Inflammatory macrophage treated with lipopolysaccharide for 1 hour (primary cell): ENCODE results near the gene AGT.
"Not testable (repeated sequence)": the region's sequence is repeated elsewhere in the genome, so short reads cannot be mapped to it uniquely, and the experiment has no call there.

Experiments used
- DNase-seq, 2 donors: peaks; one replicate each; pipeline ENCODE4 v3.0.0-alpha.2; 2020 to 2022

The AGT gene

GRCh38 chr1:230684998-230685397 is 28.9 kb downstream of the AGT start:
- DNase-seq, result no peak

DNA sequence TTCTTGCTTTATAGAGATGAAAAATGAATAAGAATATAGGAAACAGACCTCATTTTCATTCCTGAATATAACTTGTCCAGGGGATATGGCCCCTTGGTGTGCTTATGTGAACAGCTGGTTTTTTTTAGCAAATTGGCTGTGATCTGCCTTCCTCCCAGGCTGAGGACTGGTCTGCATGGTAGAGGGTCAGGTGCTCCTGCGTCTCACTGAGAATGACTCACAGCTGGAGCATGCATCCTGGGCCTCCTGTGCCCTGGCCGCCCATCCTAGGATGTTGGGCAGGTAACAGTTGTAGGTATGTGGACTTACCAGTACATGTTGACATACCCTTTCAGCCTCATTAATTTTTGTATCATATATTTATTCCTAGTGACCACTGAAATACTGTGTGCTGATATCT is 29.8 kb downstream of the AGT start:
- DNase-seq, result no peak

GRCh38 chr1:230682882-230683610 is 30.9 kb downstream of the AGT start:
- DNase-seq, result no peak

DNA sequence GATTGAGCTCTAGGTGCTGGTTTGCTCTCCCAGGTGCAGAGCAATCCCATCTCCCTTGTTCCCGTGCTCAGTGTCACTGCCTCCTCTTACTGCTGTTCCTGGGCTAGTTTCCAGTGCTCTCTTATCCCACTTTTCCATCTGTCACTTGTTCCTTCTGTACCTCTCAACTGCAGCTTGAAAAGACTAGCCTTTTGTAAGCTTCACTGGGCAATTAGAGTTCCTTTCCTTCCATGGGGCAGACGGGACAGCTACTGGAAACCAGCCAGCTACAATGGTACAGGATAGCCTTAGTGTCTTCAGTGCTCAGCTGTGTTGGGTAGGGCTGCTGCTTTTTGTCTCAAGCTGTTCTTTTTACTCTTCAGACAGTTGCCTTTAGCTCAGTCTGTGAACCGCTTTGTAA is 31.6 kb downstream of the AGT start:
- no peak for DNase-seq

DNA sequence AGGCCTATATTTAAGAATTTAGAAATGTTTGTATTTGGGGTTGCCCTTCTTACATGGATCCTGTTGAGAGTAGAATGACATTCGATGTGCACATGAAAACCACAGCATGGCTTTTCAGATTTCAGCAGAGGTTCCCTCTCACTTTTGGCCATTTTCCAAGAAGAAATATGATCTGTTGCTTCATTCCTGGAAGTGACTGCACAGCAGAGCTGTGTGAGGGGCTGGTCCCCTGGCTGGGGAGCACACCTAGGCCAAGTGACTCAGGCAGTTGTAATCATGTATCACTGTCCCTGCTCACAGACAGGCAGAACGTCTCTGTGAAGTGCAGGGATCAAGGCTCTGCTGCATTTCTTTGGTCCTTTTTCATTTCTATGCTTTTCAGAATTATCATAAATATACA is 32.3 kb downstream of the AGT start:
- peak; percentile 4 to 17 for DNase-seq

DNA sequence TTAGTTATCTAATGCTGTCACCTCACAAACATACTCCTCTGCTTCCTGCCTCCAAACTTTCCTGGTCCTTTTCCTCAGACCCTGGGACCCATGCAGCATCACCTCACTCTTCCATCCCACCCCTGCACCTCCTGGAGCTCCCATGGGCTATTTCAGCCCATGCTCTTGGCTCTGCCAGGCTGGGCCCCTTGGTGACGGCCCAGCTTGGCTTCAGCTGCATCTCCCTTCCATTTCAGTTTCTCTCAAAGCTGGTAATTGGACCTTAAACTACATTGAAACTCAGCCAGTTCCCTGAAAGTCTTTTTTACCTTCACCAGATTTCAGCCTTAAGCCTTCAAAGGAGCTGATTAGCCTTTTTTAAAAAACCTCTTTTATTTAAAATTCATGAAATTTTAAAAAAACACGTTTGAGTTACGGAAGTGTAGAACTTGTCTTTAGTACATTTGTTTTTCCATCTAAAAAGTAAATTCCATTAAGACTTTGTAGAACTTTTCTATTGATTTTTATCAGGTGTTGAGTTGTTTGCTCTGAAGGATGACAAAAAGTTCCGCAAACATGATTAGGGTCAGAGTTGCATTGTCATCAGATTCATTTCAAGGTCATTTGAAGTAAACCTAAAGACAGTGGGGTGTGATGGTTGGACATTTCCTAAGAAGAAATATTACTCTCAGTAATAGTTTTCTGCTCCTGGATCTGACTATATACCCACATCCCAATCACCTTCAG is 33.5 kb downstream of the AGT start:
- DNase-seq, result no peak

GRCh38 chr1:230679825-230680224 is 34.1 kb downstream of the AGT start:
- no peak for DNase-seq

DNA sequence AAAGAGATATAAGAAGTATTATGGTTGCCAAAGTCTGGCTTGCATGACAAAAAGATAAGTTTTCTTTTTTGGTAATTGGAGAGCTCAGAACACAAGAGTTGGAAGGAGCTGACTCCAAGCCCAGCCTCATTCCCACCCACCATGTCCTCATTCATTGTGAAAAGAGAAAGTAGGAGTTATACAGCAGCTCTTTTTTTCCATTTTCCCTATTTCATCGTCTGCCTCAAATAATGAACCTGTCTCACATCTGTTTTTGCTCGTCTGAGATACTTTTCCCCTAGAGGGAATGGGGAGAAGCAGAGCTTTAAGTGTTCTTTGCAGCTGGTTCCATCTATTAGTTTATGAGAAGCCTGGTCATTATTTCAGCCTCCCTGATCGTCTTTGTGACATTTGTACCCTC is 34.7 kb downstream of the AGT start:
- no peak for DNase-seq

DNA sequence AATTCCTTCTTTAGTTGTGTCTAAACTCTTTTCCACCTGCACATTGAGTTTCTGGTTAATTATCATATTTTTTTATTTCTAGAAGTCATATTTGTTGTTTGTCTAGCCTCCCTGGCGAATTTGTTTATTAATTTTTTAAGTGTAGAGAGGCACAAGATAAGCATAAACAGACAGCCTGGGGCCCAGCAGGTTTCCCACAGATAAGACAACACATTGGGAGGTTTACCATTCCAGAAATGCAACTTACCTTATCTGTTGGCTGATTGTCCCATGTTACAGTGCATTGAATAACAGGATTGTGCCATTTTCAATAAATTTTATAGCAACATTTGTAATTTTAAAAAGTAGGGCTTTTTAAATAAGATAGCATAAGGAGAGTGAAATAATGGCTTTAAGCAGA is 36.7 kb downstream of the AGT start:
- no peak for DNase-seq

GRCh38 chr1:230674581-230674980 is 39.3 kb downstream of the AGT start:
- DNase-seq, result no peak

GRCh38 chr1:230669543-230669942 is 44.4 kb downstream of the AGT start:
- DNase-seq, result no peak

DNA sequence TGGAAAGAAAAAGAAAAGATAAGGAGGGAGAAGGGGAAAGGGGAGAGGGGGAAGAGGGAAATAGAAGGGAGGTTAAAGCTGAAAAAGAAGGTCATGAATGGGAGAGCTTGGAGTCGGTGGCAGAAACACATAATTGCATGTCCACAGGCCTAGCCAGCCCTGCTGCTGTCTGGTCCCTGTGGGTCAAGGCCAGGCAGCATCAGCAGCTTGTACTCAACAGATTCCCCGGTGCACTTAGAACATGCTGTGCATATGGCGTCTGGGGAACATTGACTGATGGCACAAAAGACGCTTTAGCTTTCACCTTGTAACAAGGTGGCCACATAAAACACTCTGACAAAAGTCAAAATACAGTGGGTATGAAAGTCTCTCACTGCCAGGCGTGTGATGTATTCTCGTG is 45.7 kb downstream of the AGT start:
- DNase-seq, result no peak

DNA sequence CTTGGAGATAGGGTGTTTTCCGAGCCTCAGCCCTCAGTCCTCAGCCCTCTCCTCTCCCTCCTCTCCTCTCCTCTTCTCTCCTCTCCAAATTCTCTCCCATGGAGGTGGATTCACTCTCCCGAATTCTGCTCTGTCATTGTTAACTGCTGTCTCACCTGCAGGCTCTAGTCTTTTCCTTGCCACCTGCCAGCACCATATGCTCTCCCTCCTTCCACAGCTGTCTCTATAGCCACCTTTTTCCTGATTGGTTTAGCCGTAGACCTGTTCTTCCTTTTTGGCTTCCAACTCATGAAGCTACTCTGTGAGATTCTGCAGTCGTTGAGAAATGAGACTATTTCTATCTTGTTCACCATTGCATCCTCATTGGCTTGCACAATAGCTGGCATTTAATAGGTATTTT is 51.9 kb downstream of the AGT start:
- no peak for DNase-seq

GRCh38 chr1:230658691-230659090 is 55.2 kb downstream of the AGT start:
- no peak for DNase-seq

DNA sequence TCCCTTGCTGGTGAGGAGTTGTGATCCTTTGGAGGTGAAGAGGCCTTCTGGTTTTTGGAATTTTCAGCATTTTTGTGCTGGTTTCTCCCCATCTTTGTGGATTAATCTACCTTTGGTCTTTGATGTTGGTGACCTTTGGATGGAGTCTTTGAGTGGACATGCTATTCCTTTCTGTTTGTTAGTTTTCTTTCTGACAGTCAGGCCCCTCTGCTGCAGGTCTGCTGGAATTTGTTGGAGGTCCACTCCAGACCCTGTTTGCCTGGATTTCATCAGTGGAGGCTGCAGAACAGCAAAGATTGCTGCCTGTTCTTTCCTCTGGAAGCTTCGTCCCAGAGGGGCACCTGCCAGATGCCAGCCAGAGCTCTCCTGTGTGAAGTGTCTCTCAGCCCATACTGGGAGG is 55.8 kb downstream of the AGT start:
- not testable (repeated sequence) for DNase-seq

GRCh38 chr1:230656719-230657118 is 57.2 kb downstream of the AGT start:
- not testable (repeated sequence) for DNase-seq
